T-helper 2 cell (primary cell): ENCODE measurements around the gene SPR.
A peak's percentile ranks its signal among the peaks of the same experiment; 100 is the strongest.
"Not testable (repeated sequence)": the region's sequence is repeated elsewhere in the genome, so short reads cannot be mapped to it uniquely, and the experiment has no call there.

Source experiments
- DNase-seq, 5 experiments: peaks; one replicate each; pipeline versions ENCODE4 v3.0.0 to v3.0.0-alpha.2; 2012 to 2022

The SPR gene

DNA sequence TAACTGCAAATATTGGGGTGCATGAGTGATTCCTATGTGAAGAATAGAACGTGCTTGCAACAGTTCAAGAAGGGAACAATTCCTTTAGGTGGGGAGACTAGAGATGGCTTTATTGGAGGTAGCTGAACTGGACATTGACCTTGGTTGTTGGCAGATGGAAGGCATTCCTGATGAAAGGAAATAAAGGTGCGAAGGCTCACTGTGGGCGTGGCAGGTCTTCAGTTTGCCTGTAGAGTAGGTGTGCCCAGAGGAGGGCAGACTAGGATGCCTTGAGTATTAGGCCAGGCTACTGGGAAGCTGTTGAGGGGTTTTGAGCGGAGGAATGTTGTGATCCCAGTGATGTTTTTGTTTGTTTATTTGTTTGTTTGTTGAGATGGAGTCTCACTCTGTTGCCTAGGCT is 2.8 kb downstream of the SPR start:
- no peak for DNase-seq

DNA sequence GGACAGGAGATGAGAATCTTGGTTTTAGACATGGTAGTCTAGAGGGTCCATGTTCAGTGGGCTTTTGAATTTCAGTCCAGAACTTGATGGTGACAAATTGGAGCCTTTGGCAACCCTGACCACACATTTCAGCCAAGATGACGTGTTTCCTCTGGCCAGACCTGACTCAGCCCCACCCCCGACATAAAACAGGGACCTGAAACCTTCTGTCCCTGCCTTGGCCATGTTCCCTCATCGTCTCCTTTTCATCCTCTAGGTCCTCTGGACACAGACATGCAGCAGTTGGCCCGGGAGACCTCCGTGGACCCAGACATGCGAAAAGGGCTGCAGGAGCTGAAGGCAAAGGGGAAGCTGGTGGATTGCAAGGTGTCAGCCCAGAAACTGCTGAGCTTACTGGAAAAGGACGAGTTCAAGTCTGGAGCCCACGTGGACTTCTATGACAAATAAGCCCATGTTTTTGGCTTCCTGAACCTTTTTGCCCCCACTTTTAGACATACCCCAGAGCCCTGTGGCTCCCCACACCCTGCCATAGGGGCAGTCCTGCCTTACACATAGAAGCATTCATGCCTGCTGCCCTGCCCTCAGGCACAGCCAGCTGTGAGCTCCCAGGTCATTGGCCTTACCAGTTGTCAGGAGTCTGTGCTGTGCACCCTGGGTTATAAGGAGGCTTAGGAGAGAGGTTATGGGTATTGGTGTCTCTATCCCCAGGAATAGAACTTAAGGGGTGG is 4.0 kb downstream of the SPR start:
- no peak for DNase-seq

DNA sequence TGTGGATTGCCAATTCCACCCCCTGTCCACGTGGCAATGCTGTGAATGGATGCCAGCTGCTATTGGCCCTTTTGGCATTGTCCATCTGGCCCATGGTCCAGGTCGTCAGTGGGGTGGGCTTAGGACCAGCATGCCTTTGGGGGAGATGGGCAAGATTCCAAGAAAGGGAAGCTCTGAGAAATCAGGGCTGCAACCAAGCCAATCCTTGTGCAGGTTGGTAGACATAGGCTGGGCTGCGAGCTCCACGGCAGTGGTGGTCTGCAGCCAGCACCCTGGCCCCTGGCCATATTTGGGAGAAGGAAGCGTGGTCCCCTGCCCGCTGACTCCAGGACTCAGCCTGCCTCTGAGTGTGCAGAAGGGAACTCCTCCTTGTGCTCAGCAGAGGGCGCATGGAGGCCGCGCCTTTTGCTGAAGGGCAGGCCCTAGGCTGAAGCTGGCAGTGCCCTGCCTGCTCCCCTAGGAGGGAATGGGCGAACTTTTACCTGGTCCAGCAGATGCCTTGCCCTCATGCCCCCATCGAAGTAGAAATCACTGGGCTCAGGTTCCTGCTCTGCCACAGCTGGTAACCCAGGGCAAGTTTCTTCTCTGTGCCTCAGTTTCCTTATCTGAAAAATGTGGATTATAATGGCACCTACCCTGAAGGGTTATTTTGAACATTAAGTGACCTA is 5.4 kb downstream of the SPR start:
- peak in 3 of 5 experiments; percentile 15 to 69 (median 39) for DNase-seq

DNA sequence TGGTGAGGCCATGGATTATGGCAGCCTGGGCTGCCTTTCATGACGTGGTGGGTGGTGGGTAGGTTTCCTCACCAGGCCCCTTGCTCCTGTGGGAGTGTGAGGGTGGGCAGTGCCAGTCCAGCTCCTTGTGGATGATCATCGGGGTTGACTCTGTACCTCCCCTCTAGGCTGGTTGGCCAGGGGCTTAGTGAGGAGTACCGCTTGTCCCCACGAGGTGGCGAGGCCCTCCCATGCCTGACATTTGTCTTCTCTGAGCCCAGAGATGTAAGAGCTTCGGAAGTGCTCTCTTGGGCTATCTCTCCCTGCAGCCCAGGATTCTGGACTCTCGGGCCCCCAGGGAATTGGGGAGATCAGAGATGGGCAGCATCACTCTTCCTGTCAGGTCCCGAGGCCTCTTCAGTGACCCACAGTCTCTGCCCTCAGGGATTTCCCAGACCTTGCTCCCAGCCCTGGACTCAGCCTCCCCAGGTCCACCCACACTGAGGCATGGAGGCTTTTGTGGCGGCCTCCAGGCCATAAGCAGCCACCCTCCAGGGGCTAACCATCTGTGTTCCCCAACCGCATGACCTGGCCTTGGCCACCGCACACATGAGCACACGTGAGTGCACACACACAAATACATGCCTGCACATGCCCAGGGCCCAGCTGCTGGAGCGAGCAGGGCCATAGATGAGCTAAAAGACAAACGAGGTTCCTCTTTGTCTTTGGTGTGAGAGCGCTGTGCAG is 6.5 kb downstream of the SPR start:
- DNase-seq, result peak in 1 of 5 experiments; percentile 54

DNA sequence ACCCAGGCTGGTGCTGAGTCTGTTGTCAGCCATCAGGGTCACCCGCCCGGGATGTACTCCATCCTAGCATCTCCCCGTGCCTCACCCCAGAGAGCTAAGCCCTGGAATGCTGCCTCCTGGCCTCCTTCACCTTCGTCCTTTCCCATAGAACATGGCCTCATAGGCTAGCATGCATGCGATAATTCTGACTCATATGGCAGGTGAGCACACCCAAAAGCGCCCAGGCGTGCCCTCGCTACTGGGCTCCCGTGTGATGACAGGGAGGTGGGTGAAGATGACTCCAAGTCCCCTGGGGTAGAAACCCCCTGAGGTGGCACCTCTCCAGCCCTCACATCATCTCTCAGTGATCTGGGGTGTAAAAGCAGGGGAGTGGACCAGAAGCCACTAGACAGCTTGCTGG is 7.3 kb downstream of the SPR start:
- DNase-seq, result no peak

DNA sequence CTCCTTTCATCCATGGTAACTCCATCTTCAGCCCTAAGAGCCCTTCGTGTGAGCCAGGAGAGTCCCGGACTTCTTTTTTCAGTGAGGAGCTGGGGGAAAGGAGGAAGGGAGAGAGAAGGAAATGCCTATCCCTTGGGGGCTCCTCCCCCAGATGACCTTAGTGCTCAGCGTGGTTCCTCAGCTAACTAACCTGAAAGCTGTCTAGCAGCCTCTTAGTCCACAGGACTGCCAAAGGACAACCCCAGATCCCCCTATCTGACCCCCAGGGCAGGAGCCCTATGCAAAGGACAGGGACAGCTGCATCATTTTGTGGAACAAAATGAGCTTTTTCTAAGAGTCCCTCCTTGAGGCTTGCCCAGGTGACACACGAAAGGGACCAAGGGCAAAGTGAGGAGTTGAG is 7.9 kb downstream of the SPR start:
- no peak for DNase-seq

DNA sequence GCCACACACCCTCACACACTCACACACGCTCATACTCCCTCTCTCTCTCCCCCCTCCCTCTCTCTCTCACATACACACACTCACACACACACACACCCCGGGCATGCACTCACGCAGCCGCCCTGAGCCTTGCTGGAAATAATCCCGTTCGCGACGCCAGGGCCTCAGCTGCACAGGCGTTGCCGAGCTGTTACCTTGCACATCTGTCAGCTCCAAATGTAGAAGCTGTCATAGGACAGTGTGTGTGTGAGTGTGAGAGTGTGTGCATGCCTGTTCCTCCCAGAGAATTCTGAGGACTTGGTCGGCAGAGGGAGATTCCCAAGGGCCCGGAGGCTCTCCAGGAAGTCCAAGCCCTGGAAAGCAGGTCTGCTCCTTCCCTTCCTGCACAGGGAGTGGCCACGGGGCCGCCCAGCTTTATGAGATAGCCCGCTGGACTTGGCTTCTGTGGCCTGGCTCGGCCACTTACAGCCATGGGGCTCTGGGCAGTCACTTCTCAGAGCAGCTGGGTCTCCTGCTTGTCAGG is 8.6 kb downstream of the SPR start:
- no peak for DNase-seq

DNA sequence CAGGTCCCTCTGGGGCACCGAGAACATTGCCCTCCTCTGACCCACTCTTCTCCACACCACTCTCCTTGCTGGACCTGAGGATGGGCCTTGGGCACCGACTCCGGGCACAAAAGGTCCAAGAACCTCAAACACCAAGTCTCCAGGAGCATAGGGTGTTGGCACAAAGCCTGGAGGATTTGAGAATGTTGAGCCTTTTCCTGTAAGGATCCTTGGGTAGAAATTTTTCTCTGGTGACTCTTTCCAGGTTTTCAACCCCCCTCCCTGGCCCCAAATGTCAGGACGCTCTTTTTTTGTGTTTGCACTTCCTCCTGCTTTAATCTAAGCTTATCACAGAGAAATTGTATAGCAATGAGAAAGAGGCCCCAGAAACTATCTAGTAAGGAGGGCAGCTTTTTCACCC is 9.2 kb downstream of the SPR start:
- DNase-seq, result no peak

DNA sequence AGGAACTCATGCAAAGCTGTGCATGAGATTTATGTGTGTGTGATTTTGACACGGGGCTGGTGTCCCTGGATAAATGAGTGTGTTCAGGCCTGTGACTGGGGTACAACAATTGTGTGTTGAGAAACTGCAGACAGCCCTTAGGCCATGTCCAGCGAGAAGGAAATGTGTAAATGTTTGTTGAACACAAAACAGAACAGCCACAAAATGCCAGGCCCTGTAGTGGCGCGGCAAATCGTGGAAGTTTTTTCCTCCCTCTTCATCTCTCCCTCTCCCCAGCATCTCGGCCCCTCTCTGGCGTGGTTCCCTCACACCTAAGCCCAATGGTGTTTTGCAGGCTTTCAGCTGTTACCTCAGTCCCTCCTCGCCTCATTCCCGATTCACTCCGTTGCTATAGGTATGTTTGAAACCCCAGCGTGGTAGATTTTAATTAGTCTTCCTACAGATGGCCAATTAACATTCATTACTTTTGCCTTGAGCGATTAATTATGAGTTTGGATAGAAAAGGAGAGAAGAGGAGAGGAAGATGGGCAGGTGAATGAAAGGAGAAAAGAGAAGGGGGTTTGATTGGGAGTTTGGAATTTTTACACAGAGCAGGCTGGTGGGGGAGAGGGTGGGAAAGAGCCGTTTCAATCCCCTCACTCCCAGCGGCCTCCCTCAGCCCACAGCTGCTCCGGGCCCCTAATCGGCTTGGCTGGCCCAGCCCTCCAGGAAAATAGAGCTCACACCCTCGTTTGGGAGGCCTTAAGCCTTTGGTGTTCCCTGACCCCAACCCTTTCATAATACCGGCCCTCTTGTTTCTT is 10.8 kb downstream of the SPR start:
- DNase-seq, result no peak

DNA sequence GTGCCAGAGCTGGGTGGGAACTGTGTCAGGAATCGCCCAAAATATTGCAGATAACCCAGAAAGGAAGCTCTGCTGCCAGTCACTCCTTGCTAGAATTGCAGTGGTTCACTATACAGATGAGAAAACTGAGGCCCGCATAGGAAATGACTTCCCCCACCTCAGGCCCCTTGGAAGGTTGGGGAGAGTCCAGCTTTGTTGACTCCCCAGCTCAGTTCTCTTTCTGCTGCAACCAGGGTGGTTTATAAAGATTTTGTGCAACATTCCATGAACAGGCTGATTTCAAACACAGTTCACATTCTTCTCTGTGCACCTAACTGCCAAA is 11.3 kb downstream of the SPR start:
- DNase-seq, result no peak

DNA sequence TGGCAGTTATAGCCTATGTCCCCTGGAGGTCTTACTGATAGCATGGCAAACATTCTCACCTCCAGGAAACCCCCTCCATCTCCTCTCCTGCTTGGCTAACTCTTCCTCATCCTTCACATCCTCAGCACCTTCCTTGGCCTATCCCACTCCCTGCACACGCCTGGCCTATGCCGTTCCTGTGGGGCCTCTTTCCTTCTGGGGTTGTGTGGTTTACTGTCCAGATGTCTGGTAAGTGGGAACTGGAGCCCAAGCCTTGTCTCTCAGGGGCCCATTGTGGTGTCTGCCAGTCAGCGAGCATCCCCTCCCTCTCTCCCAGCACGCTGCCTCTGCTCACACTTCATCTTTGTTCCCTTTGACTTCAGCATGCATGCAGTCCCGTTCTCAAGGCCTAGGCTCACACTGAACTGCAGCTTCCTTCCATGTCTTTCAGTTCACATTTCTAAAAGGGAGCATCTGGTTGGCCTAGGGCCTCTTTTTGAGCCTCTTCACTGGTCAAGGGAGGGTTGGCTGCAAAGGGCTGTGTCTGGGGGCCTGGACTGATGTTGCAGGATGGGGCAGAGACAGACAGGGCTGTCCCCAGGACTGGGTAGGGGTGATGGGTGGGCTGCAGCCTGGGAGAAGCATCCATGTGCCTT is 13.1 kb downstream of the SPR start:
- no peak for DNase-seq

DNA sequence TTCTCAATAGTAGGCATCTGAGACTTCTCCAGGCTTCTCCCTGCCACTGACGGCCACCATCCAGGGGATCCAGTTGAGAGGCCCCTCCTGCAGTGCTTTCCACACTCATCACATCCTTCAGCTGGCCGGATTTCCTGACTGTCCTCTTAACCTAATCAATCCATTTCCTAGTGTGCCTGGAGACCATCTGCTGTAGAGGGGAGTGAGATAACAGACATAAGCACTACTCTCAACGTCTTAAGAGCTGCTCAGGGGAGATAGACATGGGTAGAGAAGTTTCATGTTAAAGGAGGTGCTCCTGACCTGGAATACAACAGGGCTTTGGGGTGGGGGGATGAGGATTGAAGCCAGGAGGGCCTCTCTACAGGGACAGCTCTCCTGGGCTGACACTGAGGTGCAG is 14.2 kb downstream of the SPR start:
- no peak for DNase-seq

DNA sequence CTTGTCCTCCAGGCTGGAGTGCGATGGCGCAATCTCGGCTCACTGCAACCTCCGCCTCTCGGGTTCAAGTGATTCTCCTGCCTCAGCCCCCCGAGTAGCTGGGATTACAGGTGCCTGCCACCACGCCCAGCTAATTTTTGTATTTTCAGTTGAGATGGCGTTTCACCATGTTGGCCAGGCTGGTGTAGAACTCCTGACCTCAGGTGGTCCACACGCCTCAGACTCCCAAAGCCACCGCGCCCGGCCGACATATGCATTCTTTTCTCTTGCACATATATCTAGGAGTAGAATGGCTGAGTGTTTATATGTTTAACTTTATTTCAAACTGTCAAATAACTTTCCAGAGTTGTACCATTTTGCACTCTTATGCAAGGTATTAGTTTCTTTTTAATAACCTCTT is 20.2 kb downstream of the SPR start:
- DNase-seq, result not testable (repeated sequence)

DNA sequence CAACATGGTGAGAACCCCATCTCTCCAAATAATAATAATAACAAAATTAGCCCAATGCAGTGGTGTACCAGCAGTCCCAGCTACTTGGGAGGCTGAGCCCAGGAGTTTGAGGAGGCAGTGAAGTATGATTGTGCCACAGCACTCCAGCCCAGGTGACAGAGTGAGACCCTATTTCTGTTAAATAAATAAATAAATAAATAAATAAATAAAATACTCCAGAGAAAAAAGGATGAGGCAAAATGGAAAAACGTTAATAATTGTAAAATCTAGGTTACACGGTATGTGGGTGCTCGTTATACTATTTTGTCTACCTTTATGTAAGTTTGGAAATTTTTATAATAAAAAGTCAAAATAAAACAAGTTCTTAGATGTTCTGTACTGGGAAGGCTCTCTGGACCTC is 21.5 kb downstream of the SPR start:
- DNase-seq, result no peak

DNA sequence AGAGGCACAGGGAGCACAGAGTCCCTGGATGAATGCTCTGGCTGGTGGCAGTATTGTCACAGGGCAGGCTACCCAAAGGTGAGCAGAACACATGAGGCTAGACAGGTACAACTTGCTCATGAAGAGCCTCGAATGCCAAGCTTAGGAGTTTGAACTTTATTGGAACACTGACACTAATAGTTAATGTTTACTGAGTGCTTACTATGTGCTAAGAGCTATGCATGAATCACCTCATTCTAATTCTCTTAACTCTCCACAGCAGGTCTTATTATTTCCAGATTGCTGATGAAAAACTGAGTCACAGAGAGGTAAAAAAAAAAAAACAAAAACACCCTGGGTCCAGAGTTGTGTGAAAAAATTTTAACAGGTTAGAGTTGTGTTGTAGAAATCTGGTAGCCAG is 24.0 kb downstream of the SPR start:
- DNase-seq, result no peak

DNA sequence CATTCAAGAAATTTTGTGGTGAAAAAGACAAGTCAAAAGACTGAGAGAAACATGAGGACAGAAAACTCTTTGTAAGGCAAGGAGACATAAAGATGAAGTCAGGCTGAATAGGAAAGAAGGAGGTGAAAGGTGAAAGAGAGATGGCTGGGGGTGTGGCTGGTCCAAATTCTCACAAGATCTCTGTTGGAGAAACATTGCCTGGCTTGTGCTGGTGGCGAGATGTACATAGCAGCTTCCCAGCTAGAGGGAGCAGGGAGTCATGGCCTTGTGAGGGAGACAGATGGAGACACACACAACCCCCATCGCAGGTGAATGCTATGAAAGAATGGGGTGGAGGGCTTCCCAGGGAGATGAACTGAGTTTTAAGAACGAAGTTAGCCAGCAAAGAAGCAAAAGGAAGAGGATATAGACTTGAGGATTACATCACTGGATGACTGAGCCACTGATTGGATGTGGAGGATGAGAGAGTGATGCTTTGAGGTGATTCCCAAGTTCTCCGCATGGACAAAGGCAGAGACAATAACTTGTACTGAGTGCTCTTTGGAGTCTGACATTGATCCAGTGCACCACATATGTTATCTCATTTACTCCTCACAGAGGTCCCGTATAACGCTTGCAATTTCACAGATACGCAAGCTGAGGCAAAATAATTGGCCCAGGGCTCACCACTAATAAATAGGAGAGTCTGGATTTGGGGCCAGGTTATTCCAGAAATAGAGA is 26.4 kb downstream of the SPR start:
- DNase-seq, result no peak

DNA sequence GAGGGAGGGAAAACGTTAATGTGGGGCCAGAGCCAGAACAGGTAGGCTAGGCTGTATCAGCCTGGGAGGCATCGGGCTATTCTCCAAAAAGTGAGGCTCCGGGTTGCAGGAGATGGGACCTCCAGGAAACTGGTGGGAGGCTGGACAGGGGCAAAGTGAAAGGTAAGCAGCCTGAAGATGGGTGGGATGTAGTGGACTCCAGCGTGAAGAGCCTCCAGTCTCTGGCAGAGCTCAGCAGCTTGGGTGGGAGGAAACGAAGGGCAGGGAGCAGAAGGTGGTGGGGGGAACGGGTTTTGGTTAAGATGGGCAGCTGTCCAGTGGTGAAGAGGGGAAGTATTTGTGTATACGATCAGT is 27.0 kb downstream of the SPR start:
- DNase-seq, result no peak

DNA sequence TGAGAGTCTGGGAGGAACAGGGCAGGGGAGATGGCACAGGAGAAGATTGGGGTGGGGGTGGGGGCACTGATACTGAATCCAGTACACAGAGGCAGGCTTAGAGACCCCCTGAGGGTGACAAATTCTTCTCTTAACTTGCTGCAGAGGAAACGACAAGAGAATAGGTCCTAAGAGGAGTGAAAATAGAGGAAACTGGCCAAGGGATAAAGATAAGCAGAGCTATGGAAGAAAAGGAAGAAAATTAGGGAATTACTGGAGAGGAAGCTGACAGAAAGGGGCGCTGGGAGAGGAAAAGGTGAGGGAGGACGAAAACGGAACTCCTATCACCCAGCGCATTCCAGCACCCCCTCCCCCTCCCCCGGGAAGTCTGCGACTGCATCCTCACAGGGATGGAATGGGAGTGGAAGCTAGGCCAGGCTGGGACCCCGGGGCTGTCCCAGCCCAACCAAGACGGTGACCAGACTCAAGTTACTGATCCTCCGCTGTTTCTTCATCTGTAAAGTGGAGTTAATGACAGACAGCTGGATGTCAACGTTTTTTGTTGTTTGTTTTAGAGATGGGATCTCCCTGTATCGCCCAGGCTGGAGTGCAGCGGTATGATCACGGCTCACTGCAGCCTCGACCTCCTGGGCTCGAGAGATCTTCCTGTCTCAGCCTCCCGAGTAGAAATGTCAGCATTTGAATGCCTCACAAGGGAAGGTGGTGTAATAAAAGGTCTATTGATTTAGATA is 27.5 kb downstream of the SPR start:
- DNase-seq, result no peak

DNA sequence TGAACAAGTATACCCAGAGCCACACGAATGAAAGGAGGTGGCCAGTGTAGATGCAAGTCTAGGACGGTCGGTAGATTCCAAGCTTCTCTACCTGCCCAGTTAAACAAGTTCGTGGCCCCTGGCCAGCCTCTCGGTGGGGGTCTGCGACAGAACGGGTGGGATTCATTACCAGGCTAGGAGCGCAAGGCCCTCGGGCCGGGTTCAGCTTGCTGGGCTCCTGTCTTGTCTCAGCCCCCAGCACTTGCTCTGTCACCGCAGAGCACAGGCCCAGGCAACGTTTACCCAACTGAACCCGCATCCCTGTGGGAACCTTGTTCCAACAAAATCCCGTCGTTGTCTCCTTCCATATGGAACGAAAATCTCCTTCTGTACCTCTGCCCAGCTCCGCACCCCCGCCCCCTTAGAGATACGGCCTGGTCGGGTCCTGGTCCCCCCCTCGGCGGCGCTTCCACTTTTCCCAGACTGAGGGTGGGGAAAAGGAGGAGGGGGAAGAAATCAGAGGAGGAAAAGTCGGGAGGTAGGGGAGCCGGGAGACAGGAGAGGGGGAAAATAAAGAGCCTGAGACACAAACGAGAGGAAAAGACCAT is 28.2 kb downstream of the SPR start:
- no peak for DNase-seq

DNA sequence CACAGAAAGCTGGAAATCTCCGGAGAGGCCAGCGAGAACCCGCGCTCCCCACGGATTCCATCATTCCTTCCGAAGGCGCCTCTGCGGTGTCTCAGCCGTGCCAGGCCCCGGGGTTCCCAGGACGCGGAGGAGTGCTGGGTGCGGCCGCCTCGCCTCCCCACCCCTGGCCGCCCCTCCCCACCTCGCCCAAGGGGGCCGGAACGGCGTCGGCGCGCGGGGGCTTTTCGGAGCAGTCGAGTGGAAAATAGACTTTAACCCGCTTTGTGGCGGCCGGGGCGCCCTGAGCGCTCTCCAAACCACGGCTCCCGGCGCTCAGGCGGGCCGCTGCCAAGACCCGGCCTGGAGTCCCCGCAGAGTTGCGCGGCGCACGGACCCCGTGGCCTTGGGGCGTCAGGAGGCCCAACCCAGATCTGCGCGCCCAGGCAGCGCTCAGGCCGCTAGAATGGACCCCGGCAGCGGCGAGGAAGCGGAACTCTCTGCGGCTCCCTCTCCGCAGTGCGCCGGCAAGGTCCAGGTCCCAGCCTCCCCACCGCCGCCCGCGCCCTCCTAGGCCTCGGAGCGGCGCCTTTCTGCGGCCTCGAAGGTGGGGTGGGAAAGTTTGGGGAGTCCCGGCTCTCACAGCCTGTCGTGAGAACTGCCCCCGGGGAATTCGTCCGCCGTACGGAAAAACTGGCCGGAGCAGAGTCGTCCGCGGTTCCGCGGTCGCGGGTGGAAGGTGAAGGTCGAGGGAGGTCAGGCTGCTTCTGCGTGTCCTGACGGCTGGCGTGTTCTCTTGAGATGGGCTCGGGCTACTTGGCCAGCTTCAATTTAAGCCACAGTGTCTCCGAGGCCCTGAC is 28.9 kb downstream of the SPR start:
- peak in 2 of 5 experiments; percentile 28 to 58 for DNase-seq
